ENCODE results near the gene SNTB2.
"Not testable (repeated sequence)": the region's sequence is repeated elsewhere in the genome, so short reads cannot be mapped to it uniquely, and the experiment has no call there.

The SNTB2 gene

GRCh38 chr16:69294051-69294450 lies 107.1 kb downstream of the SNTB2 start:
- no peak for DNase-seq

GRCh38 chr16:69296771-69297170 lies 109.8 kb downstream of the SNTB2 start:
- DNase-seq, result not testable (repeated sequence)

GRCh38 chr16:69298261-69298660 lies 111.3 kb downstream of the SNTB2 start:
- no peak for DNase-seq

GRCh38 chr16:69301187-69301586 lies 114.2 kb downstream of the SNTB2 start:
- DNase-seq, result no peak

GRCh38 chr16:69301861-69302260 lies 114.9 kb downstream of the SNTB2 start:
- no peak for DNase-seq

- no peak for DNase-seq
These were observed 115.3 kb downstream of the SNTB2 start for GRCh38 chr16:69302301-69302700.

- DNase-seq, result no peak
These were observed 119.1 kb downstream of the SNTB2 start for GRCh38 chr16:69306031-69306430.

GRCh38 chr16:69307091-69307490 lies 120.1 kb downstream of the SNTB2 start:
- DNase-seq, result no peak

GRCh38 chr16:69307856-69308255 lies 120.9 kb downstream of the SNTB2 start:
- DNase-seq, result no peak

GRCh38 chr16:69309316-69309715 lies 122.4 kb downstream of the SNTB2 start:
- DNase-seq, result no peak

GRCh38 chr16:69310653-69311532 lies 123.9 kb downstream of the SNTB2 start, which contains the start of gene VPS4A:
VPS4A (plus strand) TSS chr16:69311350; CDS start chr16:69311512, 162 bp downstream.
- peak; percentile 92 for DNase-seq

- DNase-seq, result peak; percentile 11
These were observed 124.8 kb downstream of the SNTB2 start for GRCh38 chr16:69311533-69312387.

- DNase-seq, result no peak
These were observed 126.5 kb downstream of the SNTB2 start for GRCh38 chr16:69313469-69313868.

- DNase-seq, result no peak
These were observed 127.6 kb downstream of the SNTB2 start for GRCh38 chr16:69314534-69314933.

GRCh38 chr16:69315486-69316311 lies 128.7 kb downstream of the SNTB2 start:
- no peak for DNase-seq

GRCh38 chr16:69316595-69317034 lies 129.7 kb downstream of the SNTB2 start:
- DNase-seq, result no peak

GRCh38 chr16:69318177-69318910 lies 131.4 kb downstream of the SNTB2 start:
- DNase-seq, result no peak

GRCh38 chr16:69318911-69319289 lies 131.9 kb downstream of the SNTB2 start:
- DNase-seq, result no peak

- no peak for DNase-seq
These were observed 132.4 kb downstream of the SNTB2 start for GRCh38 chr16:69319381-69319780.

GRCh38 chr16:69319826-69320739 lies 133.1 kb downstream of the SNTB2 start:
- DNase-seq, result no peak

GRCh38 chr16:69320740-69321073 lies 133.7 kb downstream of the SNTB2 start:
- DNase-seq, result no peak
